ENCODE measurements around the gene DGKG. TPM values are rescaled to one million over a fixed set of nuclear protein-coding genes. Genes with fewer than 3 reads are reported as not detected.

Gene DGKG
- total and polyA plus RNA-seq, 2 of the 8 experiments (the other 6 are each of a cell fraction or from before 2014, with no cell fraction given): 0.30 to 0.48 TPM

DNA sequence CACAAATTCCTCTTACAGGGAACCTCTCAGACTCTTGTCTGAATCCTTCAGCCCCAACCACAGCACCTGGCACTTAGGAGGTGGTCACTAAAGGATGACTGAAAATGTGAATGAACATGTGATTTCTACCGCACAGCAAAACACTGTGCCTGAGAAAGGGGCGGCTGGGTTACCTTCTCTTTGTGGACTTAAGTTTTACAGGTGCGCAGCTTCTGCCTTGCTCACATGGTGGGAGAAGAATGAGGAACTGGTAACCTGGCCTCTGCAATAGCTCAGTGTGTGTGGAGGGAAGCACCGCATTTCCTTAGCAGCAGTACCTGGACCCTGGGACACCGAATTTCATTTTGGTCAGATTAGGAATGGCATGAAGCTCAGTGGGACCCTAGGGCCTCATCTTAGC lies 243.3 kb downstream of the DGKG start (continued):
- TF ChIP-seq BRCA1 (IDR thresholded peaks at IDR 0.05; ENCODE audit: low read depth, low read length): no peak
- no peak for TF ChIP-seq BACH1 (IDR thresholded peaks at IDR 0.05; ENCODE audit: low read length)
- TF ChIP-seq PHF8 (conservative IDR thresholded peaks at IDR 0.05; ENCODE audit: low read depth, low read length): no peak
- TF ChIP-seq CEBPB (IDR thresholded peaks at IDR 0.05; ENCODE audit: low read depth, low read length): no peak
- no peak for TF ChIP-seq TEAD4 (IDR thresholded peaks at IDR 0.05; ENCODE audit: low read depth, low read length)
- no peak for TF ChIP-seq BCL11A (IDR thresholded peaks at IDR 0.05; ENCODE audit: low read depth in 2 of 2, low read length in 2 of 2)
